GM19035 (cell line): Measurements from ENCODE around the gene PRC1.

ENCODE experiments used
- ATAC-seq: cut with Tn5 transposase; IDR thresholded peaks from one replicate; pipeline ENCODE4 v1.9.1; 2021; ENCODE audit not compliant: unreplicated experiment

Gene PRC1

GRCh38 chr15:90955624-90956273, 38.6 kb downstream of the PRC1 start:
- ATAC-seq, result no peak

- peak; percentile 92 for ATAC-seq
These were observed 39.4 kb downstream of the PRC1 start, which contains the start of gene RCCD1 for GRCh38 chr15:90954712-90955623. Gene RCCD1 (plus strand): TSS chr15:90954884. CDS start chr15:90956735, 1,851 bp downstream.

GRCh38 chr15:90953947-90954711, 40.2 kb downstream of the PRC1 start:
- no peak for ATAC-seq

GRCh38 chr15:90952901-90953677, 41.2 kb downstream of the PRC1 start:
- ATAC-seq, result no peak

- no peak for ATAC-seq
These were observed 43.7 kb downstream of the PRC1 start for GRCh38 chr15:90950676-90951075.

DNA sequence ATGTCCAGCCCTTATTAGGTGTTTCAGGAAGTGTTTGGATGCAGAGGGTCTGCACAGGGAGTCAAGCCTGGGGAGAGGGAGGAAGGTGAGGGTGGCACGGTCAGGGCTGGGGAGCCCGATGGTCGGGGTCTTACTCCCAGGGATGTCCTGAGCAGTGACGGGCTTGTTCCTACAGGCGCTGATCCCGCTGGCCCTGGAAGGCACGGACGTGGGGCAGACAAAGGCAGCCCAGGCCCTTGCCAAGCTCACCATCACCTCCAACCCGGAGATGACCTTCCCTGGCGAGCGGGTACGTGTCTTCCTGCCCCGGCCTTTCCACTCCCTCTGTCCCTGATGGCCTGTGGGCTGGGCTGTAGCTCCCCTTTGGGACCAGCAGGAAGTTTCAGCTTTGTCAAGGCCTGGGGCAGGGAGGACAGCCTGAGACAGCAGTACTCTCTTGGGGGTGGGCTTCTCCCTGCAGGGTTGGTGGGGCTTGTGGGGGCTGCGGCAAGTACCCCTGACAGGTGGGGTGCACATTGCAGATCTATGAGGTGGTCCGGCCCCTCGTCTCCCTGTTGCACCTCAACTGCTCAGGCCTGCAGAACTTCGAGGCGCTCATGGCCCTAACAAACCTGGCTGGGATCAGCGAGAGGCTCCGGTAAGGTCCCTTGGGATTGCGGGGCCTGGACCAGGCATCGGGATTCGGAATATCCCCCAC, 44.2 kb downstream of the PRC1 start:
- no peak for ATAC-seq

DNA sequence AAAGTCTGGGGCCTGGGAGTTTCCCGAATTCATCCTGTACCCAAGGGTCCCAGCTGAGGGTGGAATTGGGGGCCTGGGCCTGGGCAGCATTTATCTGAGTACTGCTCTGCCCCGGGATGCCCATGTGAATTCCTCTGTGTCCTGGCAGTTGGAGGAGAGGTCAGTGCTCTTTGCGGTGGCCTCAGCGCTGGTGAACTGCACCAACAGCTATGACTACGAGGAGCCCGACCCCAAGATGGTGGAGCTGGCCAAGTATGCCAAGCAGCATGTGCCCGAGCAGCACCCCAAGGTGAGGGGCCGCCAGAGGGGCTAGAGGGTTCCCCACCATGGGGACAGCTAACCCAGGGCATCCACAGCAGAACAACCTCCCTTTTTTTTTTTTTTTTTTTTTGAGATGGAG, 45.8 kb downstream of the PRC1 start:
- ATAC-seq, result no peak

- ATAC-seq, result no peak
These were observed 46.6 kb downstream of the PRC1 start for GRCh38 chr15:90947577-90948357.

GRCh38 chr15:90946941-90947576, 47.3 kb downstream of the PRC1 start:
- no peak for ATAC-seq

GRCh38 chr15:90946538-90946937, 47.8 kb downstream of the PRC1 start:
- no peak for ATAC-seq

DNA sequence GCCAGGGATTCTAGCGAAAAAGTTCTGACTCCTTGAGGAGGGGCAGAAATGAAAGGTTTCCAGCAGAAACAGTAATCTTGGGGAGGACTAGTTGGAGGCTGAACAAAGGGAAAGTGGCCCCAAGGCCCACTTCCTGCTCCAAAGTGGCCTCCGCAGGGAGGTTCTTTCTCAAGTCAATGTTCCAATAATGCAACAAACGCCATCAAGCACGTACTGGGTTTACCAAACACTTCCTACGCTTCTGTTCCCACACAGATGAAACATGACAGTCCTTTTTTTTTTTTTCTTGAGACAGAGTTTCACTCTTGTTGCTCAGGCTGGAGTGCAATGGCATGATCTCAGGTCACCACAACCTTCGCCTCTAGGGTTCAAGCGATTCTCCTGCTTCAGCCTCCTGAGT, 49.2 kb downstream of the PRC1 start:
- no peak for ATAC-seq

DNA sequence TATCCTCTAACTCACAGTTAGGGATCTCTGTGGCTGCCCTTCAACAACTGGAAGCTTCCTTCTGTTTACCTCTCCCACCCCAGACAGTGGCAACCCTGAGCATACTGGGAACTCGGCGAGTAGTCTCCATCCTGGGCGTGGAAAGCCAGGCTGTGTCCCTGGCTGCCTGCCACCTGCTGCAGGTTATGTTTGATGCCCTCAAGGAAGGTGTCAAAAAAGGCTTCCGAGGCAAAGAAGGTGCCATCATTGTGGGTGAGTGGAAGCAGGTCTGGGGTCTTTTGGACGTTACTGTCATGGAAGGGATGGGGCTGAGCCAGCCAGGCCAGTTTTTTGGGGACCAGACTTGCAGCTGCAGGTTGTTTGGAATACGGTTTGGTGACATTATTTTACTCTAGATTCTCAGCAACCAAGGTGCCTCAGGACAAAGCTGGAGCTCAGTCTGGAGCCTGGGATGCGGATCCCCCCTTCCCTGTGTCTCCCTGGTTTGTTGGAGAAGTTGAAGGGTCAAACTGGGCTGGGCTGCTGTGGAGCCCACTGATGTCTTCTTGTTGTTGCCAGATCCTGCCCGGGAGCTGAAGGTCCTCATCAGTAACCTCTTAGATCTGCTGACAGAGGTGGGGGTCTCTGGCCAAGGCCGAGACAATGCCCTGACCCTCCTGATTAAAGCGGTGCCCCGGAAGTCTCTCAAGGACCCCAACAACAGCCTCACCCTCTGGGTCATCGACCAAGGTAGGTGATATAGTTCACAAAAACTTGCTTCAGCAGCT, 51.8 kb downstream of the PRC1 start:
- ATAC-seq, result no peak

DNA sequence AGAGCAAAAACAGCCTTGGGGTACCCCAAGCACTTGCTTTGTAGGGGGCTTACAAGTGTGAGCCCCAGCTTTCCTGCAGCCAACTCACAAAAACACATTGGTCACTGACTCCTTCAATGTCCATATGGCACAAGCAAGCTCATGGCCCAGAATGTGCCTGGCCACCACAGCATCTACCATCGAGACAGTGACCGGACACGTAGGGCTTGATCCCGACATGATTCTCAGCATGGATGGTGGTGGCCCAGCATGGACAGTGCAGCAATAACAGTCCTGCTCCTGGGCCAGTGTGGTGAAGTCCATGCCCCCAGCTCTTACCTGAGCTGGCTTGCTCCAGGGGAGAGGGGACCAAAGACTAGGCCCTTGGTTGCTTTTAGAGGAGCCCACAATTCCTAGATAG, 53.3 kb downstream of the PRC1 start:
- ATAC-seq, result no peak

DNA sequence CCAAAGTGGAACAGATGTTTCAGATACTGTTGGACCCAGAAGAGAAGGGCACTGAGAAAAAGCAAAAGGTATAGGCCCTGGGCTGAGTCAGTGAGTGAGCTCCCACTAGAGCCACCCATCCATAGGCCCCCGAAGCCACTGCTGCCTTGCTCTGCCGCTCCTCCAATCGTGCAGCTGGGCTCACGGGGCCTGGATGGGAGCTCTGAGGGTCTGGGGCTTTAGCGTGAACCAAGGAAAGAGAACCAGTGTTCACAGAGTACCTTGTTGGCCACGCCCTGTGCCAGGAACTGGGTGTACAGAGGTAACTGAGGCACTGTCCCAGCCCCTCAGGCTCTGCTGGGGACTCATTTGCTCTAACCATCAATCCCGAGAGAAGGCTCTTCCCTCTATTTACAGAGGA, 54.6 kb downstream of the PRC1 start:
- no peak for ATAC-seq

DNA sequence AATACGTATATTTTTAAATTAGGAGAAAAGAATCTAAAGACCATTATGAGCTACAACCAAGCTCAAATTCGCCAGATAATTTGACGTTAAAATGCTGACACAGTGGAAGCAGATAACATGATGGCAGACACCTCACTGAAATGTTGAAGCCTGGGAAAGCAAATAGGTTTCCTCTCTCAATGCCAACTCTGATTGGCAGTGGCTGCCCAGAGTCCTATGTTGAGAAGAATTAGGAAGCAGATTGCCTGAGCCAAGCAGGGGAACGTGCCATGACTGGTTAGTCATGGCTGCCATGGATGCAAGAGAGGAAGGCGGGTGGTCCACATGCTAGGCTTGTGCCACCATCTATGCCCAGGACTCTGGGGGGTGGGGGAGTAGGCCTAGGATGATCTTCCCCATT, 56.1 kb downstream of the PRC1 start:
- ATAC-seq, result no peak

- ATAC-seq, result no peak
These were observed 57.5 kb downstream of the PRC1 start for GRCh38 chr15:90936823-90937222.

GRCh38 chr15:90934949-90935751, 59.2 kb downstream of the PRC1 start, which contains the start of gene UNC45A:
Gene UNC45A (plus strand): TSS chr15:90935285. CDS start chr15:90935325, 40 bp downstream.
- peak; percentile 59 for ATAC-seq
